ENCODE data around the gene ATP6V1G2. TPM values are rescaled to one million over a fixed set of nuclear protein-coding genes. Genes with fewer than 3 reads are reported as not detected.
"Not testable (repeated sequence)": the region's sequence is repeated elsewhere in the genome, so short reads cannot be mapped to it uniquely, and the experiment has no call there.

ATP6V1G2 gene
- polyA plus RNA-seq, 1 donor (not counting 4 experiments of a cell fraction or from before 2014, with no cell fraction given): 1.3 TPM

GRCh38 chr6:31497531-31498476 lies 48.6 kb downstream of the ATP6V1G2 start, which contains the start of gene MICB:
Gene MICB, plus strand, starts transcription at chr6:31498145. Its CDS starts 49 bp downstream, at chr6:31498194.
- Histone ChIP-seq H3K4me1 (ENCODE audit: control insufficient read depth, extremely low read depth, insufficient read depth, low read length) (peaks cover 20% of the 10 kb centered on the region), H4K20me1 (ENCODE audit: control insufficient read depth, extremely low read depth, insufficient read depth, low read length) (no peaks in the 10 kb centered on the region), H2AFZ (ENCODE audit: control insufficient read depth, low read length) (peak within 1 kb of the TSS; percentile 91), H3K4me3 (ENCODE audit: control insufficient read depth in 2 of 3, extremely low read depth in 1 of 3, insufficient read depth in 2 of 3, low read depth in 1 of 3, low read length in 3 of 3) (peak within 1 kb of the TSS; percentile 48 to 78 (median 76)), H3K79me2 (ENCODE audit: control insufficient read depth, insufficient read depth, low read length) (peaks cover 16% of the 10 kb centered on the region), H3K36me3 (ENCODE audit: control insufficient read depth in 2 of 2, extremely low read depth in 1 of 2, insufficient read depth in 2 of 2, low read length in 2 of 2) (no peaks in the 10 kb centered on the region), H3K9me3 (ENCODE audit: control insufficient read depth, low read depth, low read length) (no peaks in the 10 kb centered on the region), H3K4me2 (ENCODE audit: control insufficient read depth, extremely low read depth, insufficient read depth, low read depth, low read length) (peak within 1 kb of the TSS; percentile 83), H3K27me3 (ENCODE audit: control insufficient read depth, extremely low read depth, insufficient read depth, low read length) (no peaks in the 10 kb centered on the region), H3K9ac (ENCODE audit: control insufficient read depth, extremely low read depth, insufficient read depth, low read length) (peak within 1 kb of the TSS; percentile 69), H3K9me1 (ENCODE audit: control insufficient read depth, extremely low read depth, insufficient read depth, low read length) (no peaks in the 10 kb centered on the region), H3K27ac (ENCODE audit: control insufficient read depth, insufficient read depth, low read length) (peak within 1 kb of the TSS; percentile 66)
- TF ChIP-seq CTCF (optimal IDR thresholded peaks at IDR 0.05 in 1 of 3, IDR thresholded peaks at IDR 0.05 in 1 of 3, conservative IDR thresholded peaks at IDR 0.05 in 1 of 3; ENCODE audit: extremely low read depth in 1 of 3, insufficient read depth in 2 of 3, low read length in 3 of 3): no peak
- no peak for TF ChIP-seq EZH2 (IDR thresholded peaks at IDR 0.05; ENCODE audit: low read length)
- FAIRE-seq: no peak
- dilution Hi-C loops (cut with MboI; ENCODE audit: extremely low pct_ligation_motif_present, low sequenced_read_pairs): no loop called here
- DNase-seq (ENCODE audit: low read depth, low spot score): peak; percentile 46

GRCh38 chr6:31496826-31497225 lies 49.6 kb downstream of the ATP6V1G2 start:
- dilution Hi-C loops (cut with MboI; ENCODE audit: extremely low pct_ligation_motif_present, low sequenced_read_pairs): not testable (repeated sequence)

More at GRCh38 chr6:31496826-31497225, 49.6 kb downstream of the ATP6V1G2 start:
- DNase-seq (ENCODE audit: low read depth, low spot score); FAIRE-seq; H3K9me3 ChIP-seq (ENCODE audit: control insufficient read depth, low read depth, low read length); H3K4me3 ChIP-seq (ENCODE audit: control insufficient read depth in 2 of 3, extremely low read depth in 1 of 3, insufficient read depth in 2 of 3, low read depth in 1 of 3, low read length in 3 of 3); H3K9me1 ChIP-seq (ENCODE audit: control insufficient read depth, extremely low read depth, insufficient read depth, low read length); H3K9ac ChIP-seq (ENCODE audit: control insufficient read depth, extremely low read depth, insufficient read depth, low read length); H4K20me1 ChIP-seq (ENCODE audit: control insufficient read depth, extremely low read depth, insufficient read depth, low read length); H2AFZ ChIP-seq (ENCODE audit: control insufficient read depth, low read length); H3K27me3 ChIP-seq (ENCODE audit: control insufficient read depth, extremely low read depth, insufficient read depth, low read length); H3K27ac ChIP-seq (ENCODE audit: control insufficient read depth, insufficient read depth, low read length); H3K36me3 ChIP-seq (ENCODE audit: control insufficient read depth in 2 of 2, extremely low read depth in 1 of 2, insufficient read depth in 2 of 2, low read length in 2 of 2): not testable (repeated sequence)
- Histone ChIP-seq H3K4me1 (ENCODE audit: control insufficient read depth, extremely low read depth, insufficient read depth, low read length) (peaks cover 24% of the 10 kb centered on the region), H3K79me2 (ENCODE audit: control insufficient read depth, insufficient read depth, low read length) (peaks cover 15% of the 10 kb centered on the region), H3K4me2 (ENCODE audit: control insufficient read depth, extremely low read depth, insufficient read depth, low read depth, low read length) (peak overlapping the region; percentile 83)
